ENCODE measurements around the gene ESRRA.

GRCh38 chr11:64348383-64349024, 43.2 kb downstream of the ESRRA start:
- no peak for TF ChIP-seq HDAC1 (CRISPR knock-in tag; IDR thresholded peaks at IDR 0.05)
- no peak for TF ChIP-seq CBX5 (CRISPR knock-in tag; IDR thresholded peaks at IDR 0.05; ENCODE audit: borderline replicate concordance)
- TF ChIP-seq, protein P1, sequence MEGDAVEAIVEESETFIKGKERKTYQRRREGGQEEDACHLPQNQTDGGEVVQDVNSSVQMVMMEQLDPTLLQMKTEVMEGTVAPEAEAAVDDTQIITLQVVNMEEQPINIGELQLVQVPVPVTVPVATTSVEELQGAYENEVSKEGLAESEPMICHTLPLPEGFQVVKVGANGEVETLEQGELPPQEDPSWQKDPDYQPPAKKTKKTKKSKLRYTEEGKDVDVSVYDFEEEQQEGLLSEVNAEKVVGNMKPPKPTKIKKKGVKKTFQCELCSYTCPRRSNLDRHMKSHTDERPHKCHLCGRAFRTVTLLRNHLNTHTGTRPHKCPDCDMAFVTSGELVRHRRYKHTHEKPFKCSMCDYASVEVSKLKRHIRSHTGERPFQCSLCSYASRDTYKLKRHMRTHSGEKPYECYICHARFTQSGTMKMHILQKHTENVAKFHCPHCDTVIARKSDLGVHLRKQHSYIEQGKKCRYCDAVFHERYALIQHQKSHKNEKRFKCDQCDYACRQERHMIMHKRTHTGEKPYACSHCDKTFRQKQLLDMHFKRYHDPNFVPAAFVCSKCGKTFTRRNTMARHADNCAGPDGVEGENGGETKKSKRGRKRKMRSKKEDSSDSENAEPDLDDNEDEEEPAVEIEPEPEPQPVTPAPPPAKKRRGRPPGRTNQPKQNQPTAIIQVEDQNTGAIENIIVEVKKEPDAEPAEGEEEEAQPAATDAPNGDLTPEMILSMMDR (CRISPR knock-in tag; IDR thresholded peaks at IDR 0.05): no peak
